ENCODE data around the gene GPR15.

The GPR15 gene

GRCh38 chr3:98565237-98565643 lies 33.5 kb downstream of the GPR15 start:
- no peaks in the 10 kb centered on the region for H3K79me2 ChIP-seq (ENCODE audit: low read length)

GRCh38 chr3:98565843-98566242 lies 34.1 kb downstream of the GPR15 start:
- no peaks in the 10 kb centered on the region for H3K79me2 ChIP-seq (ENCODE audit: low read length)
- no peak overlapping the region for H2AFZ ChIP-seq (ENCODE audit: low read depth, low read length)
- H3K9ac ChIP-seq (ENCODE audit: low read length): no peak overlapping the region
- H3K4me2 ChIP-seq (ENCODE audit: low read length): no peak overlapping the region
- TF ChIP-seq CTCF (IDR thresholded peaks at IDR 0.05; ENCODE audit: low read depth, low read length): no peak
- TF ChIP-seq EZH2phosphoT487 (IDR thresholded peaks at IDR 0.05; ENCODE audit: low read depth): no peak
- no peak overlapping the region for H3K4me3 ChIP-seq (ENCODE audit: low read length)
- peaks cover 28% of the 10 kb centered on the region for H3K4me1 ChIP-seq (ENCODE audit: low read length)
- H3K36me3 ChIP-seq (replicated peaks; ENCODE audit: low read depth, low read length): no peaks in the 10 kb centered on the region
- H3K27ac ChIP-seq (ENCODE audit: low read length): no peak overlapping the region
- no peaks in the 10 kb centered on the region for H4K20me1 ChIP-seq (ENCODE audit: insufficient read depth, low read length)
- no peaks in the 10 kb centered on the region for H3K9me3 ChIP-seq (ENCODE audit: insufficient read depth, low read length)
- H3K27me3 ChIP-seq (ENCODE audit: low read depth, low read length): peaks cover 16% of the 10 kb centered on the region

More at GRCh38 chr3:98565237-98565643, 33.5 kb downstream of the GPR15 start:
- peaks cover 28% of the 10 kb centered on the region for H3K4me1 ChIP-seq (ENCODE audit: low read length)
- H3K27me3 ChIP-seq (ENCODE audit: low read depth, low read length): peaks cover 20% of the 10 kb centered on the region
- no peak overlapping the region for H3K4me2 ChIP-seq (ENCODE audit: low read length)
- H3K36me3 ChIP-seq (replicated peaks; ENCODE audit: low read depth, low read length): no peaks in the 10 kb centered on the region
- H3K4me3 ChIP-seq (ENCODE audit: low read length): no peak overlapping the region
- H3K27ac ChIP-seq (ENCODE audit: low read length): no peak overlapping the region
- H4K20me1 ChIP-seq (ENCODE audit: insufficient read depth, low read length): no peaks in the 10 kb centered on the region
- H3K9ac ChIP-seq (ENCODE audit: low read length): no peak overlapping the region
- TF ChIP-seq CTCF (IDR thresholded peaks at IDR 0.05; ENCODE audit: low read depth, low read length) (no peak), EZH2phosphoT487 (IDR thresholded peaks at IDR 0.05; ENCODE audit: low read depth) (no peak)
- H3K9me3 ChIP-seq (ENCODE audit: insufficient read depth, low read length): no peaks in the 10 kb centered on the region
- H2AFZ ChIP-seq (ENCODE audit: low read depth, low read length): no peak overlapping the region

- no peak for TF ChIP-seq EZH2phosphoT487 (IDR thresholded peaks at IDR 0.05; ENCODE audit: low read depth)
- TF ChIP-seq CTCF (IDR thresholded peaks at IDR 0.05; ENCODE audit: low read depth, low read length): no peak
- no peaks in the 10 kb centered on the region for H3K9me3 ChIP-seq (ENCODE audit: insufficient read depth, low read length)
- peaks cover 11% of the 10 kb centered on the region for H3K27me3 ChIP-seq (ENCODE audit: low read depth, low read length)
- H3K36me3 ChIP-seq (replicated peaks; ENCODE audit: low read depth, low read length): no peaks in the 10 kb centered on the region
- peaks cover 23% of the 10 kb centered on the region for H3K4me1 ChIP-seq (ENCODE audit: low read length)
- H3K4me3 ChIP-seq (ENCODE audit: low read length): no peak overlapping the region
- no peak overlapping the region for H3K9ac ChIP-seq (ENCODE audit: low read length)
- no peak overlapping the region for H2AFZ ChIP-seq (ENCODE audit: low read depth, low read length)
- no peaks in the 10 kb centered on the region for H3K79me2 ChIP-seq (ENCODE audit: low read length)
- no peak overlapping the region for H3K27ac ChIP-seq (ENCODE audit: low read length)
- no peaks in the 10 kb centered on the region for H4K20me1 ChIP-seq (ENCODE audit: insufficient read depth, low read length)
- H3K4me2 ChIP-seq (ENCODE audit: low read length): no peak overlapping the region
Measured at GRCh38 chr3:98567666-98568270, 36.0 kb downstream of the GPR15 start.

- H3K79me2 ChIP-seq (ENCODE audit: low read length): no peaks in the 10 kb centered on the region
- no peak overlapping the region for H3K4me3 ChIP-seq (ENCODE audit: low read length)
- H3K9ac ChIP-seq (ENCODE audit: low read length): no peak overlapping the region
- H3K36me3 ChIP-seq (replicated peaks; ENCODE audit: low read depth, low read length): no peaks in the 10 kb centered on the region
- H3K4me1 ChIP-seq (ENCODE audit: low read length): peaks cover 20% of the 10 kb centered on the region
- TF ChIP-seq CTCF (IDR thresholded peaks at IDR 0.05; ENCODE audit: low read depth, low read length) (no peak), EZH2phosphoT487 (IDR thresholded peaks at IDR 0.05; ENCODE audit: low read depth) (no peak)
- H4K20me1 ChIP-seq (ENCODE audit: insufficient read depth, low read length): no peaks in the 10 kb centered on the region
- H3K27me3 ChIP-seq (ENCODE audit: low read depth, low read length): peaks cover 8% of the 10 kb centered on the region
- no peak overlapping the region for H3K4me2 ChIP-seq (ENCODE audit: low read length)
- H2AFZ ChIP-seq (ENCODE audit: low read depth, low read length): no peak overlapping the region
- no peaks in the 10 kb centered on the region for H3K9me3 ChIP-seq (ENCODE audit: insufficient read depth, low read length)
- no peak overlapping the region for H3K27ac ChIP-seq (ENCODE audit: low read length)
Measured at GRCh38 chr3:98568402-98568801, 36.6 kb downstream of the GPR15 start.

All from OCI-LY3 (cell line).